SK-N-SH treated with all-trans-retinoic acid at 6 μM for 48 hours (cell line): ENCODE results near the gene BCL3.
A peak's percentile ranks its signal among the peaks of the same experiment; 100 is the strongest.

Source experiments
- ATAC-seq: fragments of 200-7000 bp; cut with Tn5 transposase; 3 replicates; pipeline ENCODE4 v1.9.1; 2020; ENCODE audit warnings: mild to moderate bottlenecking, moderate library complexity
- ARNTL ChIP-seq: fragments of 450-650 bp; formaldehyde crosslinking; IDR thresholded peaks from 2 replicates; pipeline ENCODE4 v1.5.0; 2020; ENCODE audit warnings: low read depth, mild to moderate bottlenecking, moderate library complexity, borderline replicate concordance
- CSDC2 ChIP-seq: fragments of 250-450 bp; sonication (Bioruptor Pico); IDR thresholded peaks from 2 replicates; pipeline ENCODE4 v1.5.0; 2020; ENCODE audit warnings: mild to moderate bottlenecking, moderate library complexity
- ESRRG ChIP-seq: fragments of 250-450 bp; sonication (Bioruptor Pico); IDR thresholded peaks from 2 replicates; pipeline ENCODE4 v1.6.1; 2021; ENCODE audit warnings: mild to moderate bottlenecking
- ISL1 ChIP-seq: fragments of 250-450 bp; sonication (Bioruptor Pico); IDR thresholded peaks from 2 replicates; pipeline ENCODE4 v2.1.2; 2022; ENCODE audit warnings: mild to moderate bottlenecking, moderate library complexity
- OSR1 ChIP-seq: fragments of 250-450 bp; sonication (Bioruptor Pico); IDR thresholded peaks from 2 replicates; pipeline ENCODE4 v1.8.0; 2022; ENCODE audit warnings: moderate library complexity, mild to moderate bottlenecking, inconsistent platforms
- RARB ChIP-seq: fragments of 250-450 bp; sonication (Bioruptor Pico); IDR thresholded peaks from 2 replicates; pipeline ENCODE4 v1.8.0; 2021; ENCODE audit warnings: mild to moderate bottlenecking, moderate library complexity
- SNAI2 ChIP-seq: fragments of 250-450 bp; sonication (Bioruptor Pico); IDR thresholded peaks from 2 replicates; pipeline ENCODE4 v1.5.0; 2020; ENCODE audit warnings: mild to moderate bottlenecking, moderate library complexity
- TOX ChIP-seq: fragments of 250-450 bp; sonication (Bioruptor Pico); IDR thresholded peaks from 2 replicates; pipeline ENCODE4 v1.8.0; 2021; ENCODE audit warnings: mild to moderate bottlenecking, moderate library complexity, borderline replicate concordance
- ZC3H10 ChIP-seq: fragments of 250-450 bp; sonication (Bioruptor Pico); IDR thresholded peaks from 2 replicates; pipeline ENCODE4 v1.5.1; 2021; ENCODE audit warnings: mild to moderate bottlenecking, moderate library complexity
- ZFP3 ChIP-seq: fragments of 250-450 bp; sonication (Bioruptor Pico); IDR thresholded peaks from 2 replicates; pipeline ENCODE4 v1.5.0; 2020; ENCODE audit warnings: mild to moderate bottlenecking, moderate library complexity
- ZFP30 ChIP-seq: fragments of 450-650 bp; formaldehyde crosslinking; IDR thresholded peaks from 2 replicates; pipeline ENCODE4 v1.5.0; 2022; ENCODE audit warnings: mild to moderate bottlenecking, moderate library complexity
- ZNF565 ChIP-seq: fragments of 450-650 bp; formaldehyde crosslinking; conservative IDR thresholded peaks from 2 replicates; pipeline ENCODE4 v1.5.0; 2020; ENCODE audit warnings: low read depth, mild to moderate bottlenecking, moderate library complexity
- ZNF70 ChIP-seq: fragments of 450-650 bp; formaldehyde crosslinking; IDR thresholded peaks from 2 replicates; pipeline ENCODE4 v1.5.0; 2020; ENCODE audit warnings: mild to moderate bottlenecking, moderate library complexity
- ZNF8 ChIP-seq: fragments of 450-650 bp; formaldehyde crosslinking; IDR thresholded peaks from 2 replicates; pipeline ENCODE4 v1.5.0; 2020; ENCODE audit warnings: mild to moderate bottlenecking, moderate library complexity
- TF ChIP-seq, protein P1 (sequence below): fragments of 250-450 bp; sonication (Bioruptor Pico); IDR thresholded peaks from 2 replicates; pipeline ENCODE4 v1.5.0; 2020; ENCODE audit warnings: mild to moderate bottlenecking, moderate library complexity
- TF ChIP-seq, protein P2 (sequence below): fragments of 250-450 bp; sonication (Bioruptor Pico); IDR thresholded peaks from 2 replicates; pipeline ENCODE4 v1.5.1; 2020; ENCODE audit warnings: low read depth, mild to moderate bottlenecking, moderate library complexity
- TF ChIP-seq, protein P3 (sequence below): fragments of 250-450 bp; sonication (Bioruptor Pico); IDR thresholded peaks from 2 replicates; pipeline ENCODE4 v1.8.0; 2020; ENCODE audit warnings: mild to moderate bottlenecking, moderate library complexity, borderline replicate concordance

BCL3 gene

DNA sequence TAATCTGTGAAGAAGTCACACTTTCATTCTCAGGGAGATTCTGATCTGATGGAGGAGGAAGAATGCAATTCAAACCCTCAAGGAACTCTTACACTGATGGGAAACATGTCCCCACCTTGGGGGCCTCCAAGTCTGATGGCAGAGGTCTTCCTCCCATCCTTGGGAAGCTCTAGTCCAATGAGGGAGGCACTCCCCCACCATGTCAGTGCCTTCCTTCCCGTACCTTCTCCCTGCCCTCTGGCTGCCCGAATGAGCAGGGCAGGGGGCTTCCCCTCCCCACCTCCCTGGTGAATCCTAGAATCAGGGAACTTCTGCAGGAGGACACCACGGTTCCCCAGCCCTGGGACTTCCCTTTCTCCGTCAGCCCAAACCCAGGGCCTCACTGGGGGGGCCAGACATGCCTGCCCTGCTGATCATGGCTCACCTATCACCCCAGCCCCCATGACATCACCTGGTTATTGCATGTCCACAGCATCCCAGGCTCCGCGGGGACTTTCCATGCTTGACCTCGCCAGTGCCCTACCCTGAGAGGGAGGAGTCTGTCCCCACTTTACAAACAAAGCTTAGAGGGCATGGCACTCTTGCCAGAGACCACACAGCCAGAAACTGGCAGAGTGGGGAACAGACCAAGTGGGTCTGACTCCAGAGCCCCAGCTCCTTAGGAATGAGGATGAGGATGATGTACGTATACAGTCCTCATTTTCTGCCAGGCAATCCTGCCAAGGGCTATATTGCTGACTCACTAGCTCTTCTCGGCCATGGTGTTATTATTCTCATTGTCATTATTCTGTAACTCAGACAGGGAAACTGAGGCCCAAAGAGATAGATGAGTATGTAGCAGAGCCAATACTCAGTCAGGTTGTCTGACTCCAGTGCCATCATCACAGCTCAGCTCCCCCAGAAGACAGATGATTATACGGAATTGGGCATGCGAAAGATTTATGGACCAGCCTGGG lies 9.6 kb upstream of the BCL3 start:
- no peak for TF ChIP-seq ZNF8
- no peak for TF ChIP-seq ZC3H10
- TF ChIP-seq ZNF70 (CRISPR knock-in tag): no peak
- TF ChIP-seq, protein P1, sequence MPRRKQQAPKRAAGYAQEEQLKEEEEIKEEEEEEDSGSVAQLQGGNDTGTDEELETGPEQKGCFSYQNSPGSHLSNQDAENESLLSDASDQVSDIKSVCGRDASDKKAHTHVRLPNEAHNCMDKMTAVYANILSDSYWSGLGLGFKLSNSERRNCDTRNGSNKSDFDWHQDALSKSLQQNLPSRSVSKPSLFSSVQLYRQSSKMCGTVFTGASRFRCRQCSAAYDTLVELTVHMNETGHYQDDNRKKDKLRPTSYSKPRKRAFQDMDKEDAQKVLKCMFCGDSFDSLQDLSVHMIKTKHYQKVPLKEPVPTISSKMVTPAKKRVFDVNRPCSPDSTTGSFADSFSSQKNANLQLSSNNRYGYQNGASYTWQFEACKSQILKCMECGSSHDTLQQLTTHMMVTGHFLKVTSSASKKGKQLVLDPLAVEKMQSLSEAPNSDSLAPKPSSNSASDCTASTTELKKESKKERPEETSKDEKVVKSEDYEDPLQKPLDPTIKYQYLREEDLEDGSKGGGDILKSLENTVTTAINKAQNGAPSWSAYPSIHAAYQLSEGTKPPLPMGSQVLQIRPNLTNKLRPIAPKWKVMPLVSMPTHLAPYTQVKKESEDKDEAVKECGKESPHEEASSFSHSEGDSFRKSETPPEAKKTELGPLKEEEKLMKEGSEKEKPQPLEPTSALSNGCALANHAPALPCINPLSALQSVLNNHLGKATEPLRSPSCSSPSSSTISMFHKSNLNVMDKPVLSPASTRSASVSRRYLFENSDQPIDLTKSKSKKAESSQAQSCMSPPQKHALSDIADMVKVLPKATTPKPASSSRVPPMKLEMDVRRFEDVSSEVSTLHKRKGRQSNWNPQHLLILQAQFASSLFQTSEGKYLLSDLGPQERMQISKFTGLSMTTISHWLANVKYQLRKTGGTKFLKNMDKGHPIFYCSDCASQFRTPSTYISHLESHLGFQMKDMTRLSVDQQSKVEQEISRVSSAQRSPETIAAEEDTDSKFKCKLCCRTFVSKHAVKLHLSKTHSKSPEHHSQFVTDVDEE (CRISPR knock-in tag): no peak
- TF ChIP-seq ESRRG (CRISPR knock-in tag): no peak
- TF ChIP-seq OSR1 (CRISPR knock-in tag): no peak
- TF ChIP-seq, protein P2, sequence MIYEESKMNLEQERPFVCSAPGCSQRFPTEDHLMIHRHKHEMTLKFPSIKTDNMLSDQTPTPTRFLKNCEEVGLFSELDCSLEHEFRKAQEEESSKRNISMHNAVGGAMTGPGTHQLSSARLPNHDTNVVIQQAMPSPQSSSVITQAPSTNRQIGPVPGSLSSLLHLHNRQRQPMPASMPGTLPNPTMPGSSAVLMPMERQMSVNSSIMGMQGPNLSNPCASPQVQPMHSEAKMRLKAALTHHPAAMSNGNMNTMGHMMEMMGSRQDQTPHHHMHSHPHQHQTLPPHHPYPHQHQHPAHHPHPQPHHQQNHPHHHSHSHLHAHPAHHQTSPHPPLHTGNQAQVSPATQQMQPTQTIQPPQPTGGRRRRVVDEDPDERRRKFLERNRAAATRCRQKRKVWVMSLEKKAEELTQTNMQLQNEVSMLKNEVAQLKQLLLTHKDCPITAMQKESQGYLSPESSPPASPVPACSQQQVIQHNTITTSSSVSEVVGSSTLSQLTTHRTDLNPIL (CRISPR knock-in tag): no peak
- TF ChIP-seq ARNTL (CRISPR knock-in tag): no peak
- TF ChIP-seq, all 23 proteins: peak for 0
- ATAC-seq: no peak

DNA sequence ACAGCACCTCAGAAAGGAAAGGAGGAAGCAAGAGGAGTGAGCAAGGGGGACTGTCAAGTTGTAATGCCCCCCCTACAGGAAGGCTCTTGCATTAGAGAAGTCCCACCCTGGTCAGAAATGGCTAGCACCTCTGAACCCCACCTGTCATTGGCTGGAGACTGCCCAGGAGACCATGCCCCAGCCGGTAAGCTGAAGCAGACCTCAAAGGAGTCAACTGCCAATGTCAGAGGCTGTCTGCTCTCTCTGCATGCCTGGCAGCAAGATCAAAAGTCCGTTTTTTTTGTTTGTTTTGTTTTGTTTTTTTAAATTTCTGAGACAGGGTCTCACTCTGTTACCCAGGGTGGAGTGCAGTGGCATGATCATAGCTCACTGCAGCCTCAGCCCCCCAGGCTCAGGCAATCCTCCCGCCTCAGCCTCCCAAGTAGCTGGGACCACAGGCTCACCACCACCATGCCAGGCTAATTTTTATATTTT lies 8.1 kb upstream of the BCL3 start:
- no peak for TF ChIP-seq ZFP30
- TF ChIP-seq, protein P2 (CRISPR knock-in tag): no peak
- no peak for TF ChIP-seq ZNF70 (CRISPR knock-in tag)
- no peak for TF ChIP-seq ZNF8
- TF ChIP-seq ZNF565 (CRISPR knock-in tag): no peak
- TF ChIP-seq, protein P1 (CRISPR knock-in tag): no peak
- TF ChIP-seq RARB (CRISPR knock-in tag): no peak
- TF ChIP-seq ARNTL (CRISPR knock-in tag): no peak
- TF ChIP-seq SNAI2: no peak
- TF ChIP-seq, all 23 proteins: peak for 0
- ATAC-seq: no peak

DNA sequence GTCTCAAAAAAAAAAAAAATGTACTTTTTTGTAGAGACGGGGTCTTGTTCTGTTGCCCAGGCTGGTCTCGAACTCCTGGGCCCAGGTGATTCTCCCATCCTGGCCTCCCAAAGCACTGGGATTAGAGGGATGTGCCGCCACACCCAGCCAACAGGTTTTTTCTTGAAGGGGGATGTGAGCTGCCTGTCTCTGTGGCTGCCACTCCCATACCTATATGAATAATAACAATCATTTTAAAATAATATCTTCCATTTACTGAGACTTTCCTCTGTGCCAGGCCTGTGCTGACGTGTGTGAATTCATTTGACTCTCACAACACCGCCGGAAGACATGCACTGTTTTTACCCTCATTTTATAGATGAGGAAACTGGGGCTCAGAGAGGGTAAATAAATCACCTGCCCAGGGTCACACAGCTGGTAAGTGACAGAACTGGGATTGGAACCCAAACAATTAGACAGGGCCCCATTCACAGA lies 7.2 kb upstream of the BCL3 start:
- peak; percentile 7; the same call in 1 of the 3 replicates for ATAC-seq
- TF ChIP-seq, protein P2 (CRISPR knock-in tag): no peak
- TF ChIP-seq TOX (CRISPR knock-in tag) (no peak), ARNTL (CRISPR knock-in tag) (no peak)

DNA sequence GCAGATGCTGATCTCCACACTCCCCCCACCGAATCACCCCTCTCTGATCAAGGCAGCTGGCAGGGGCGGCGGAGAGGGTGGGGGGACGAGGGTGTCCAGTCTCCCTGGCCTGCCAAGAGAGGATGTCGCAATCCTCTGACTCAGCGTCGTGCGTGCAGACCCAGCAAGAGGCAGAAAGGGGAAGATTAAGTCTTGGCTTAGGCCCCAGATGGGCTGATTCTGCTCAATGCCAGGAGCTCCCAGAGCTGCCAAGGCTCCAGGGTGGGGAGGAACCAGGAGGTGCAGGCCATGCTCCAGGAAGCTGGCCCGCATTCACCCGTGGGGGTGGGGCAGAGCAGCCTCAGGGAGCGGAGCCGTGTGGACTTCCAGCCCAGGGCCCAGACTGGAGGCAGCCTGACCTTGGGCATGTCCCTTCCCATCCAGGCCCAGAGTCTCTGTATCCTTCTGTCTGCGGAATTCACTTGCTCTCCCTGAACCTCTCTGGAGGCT lies 6.6 kb upstream of the BCL3 start:
- ATAC-seq: peak; percentile 90
- TF ChIP-seq, protein P3, sequence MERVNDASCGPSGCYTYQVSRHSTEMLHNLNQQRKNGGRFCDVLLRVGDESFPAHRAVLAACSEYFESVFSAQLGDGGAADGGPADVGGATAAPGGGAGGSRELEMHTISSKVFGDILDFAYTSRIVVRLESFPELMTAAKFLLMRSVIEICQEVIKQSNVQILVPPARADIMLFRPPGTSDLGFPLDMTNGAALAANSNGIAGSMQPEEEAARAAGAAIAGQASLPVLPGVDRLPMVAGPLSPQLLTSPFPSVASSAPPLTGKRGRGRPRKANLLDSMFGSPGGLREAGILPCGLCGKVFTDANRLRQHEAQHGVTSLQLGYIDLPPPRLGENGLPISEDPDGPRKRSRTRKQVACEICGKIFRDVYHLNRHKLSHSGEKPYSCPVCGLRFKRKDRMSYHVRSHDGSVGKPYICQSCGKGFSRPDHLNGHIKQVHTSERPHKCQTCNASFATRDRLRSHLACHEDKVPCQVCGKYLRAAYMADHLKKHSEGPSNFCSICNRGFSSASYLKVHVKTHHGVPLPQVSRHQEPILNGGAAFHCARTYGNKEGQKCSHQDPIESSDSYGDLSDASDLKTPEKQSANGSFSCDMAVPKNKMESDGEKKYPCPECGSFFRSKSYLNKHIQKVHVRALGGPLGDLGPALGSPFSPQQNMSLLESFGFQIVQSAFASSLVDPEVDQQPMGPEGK (CRISPR knock-in tag): peak; percentile 73; the same call in 1 of the 2 replicates
- TF ChIP-seq ZC3H10 (0 out of 2 replicates have a peak, but pooled peaks have one; percentile 19), ISL1 (CRISPR knock-in tag) (0 out of 2 replicates have a peak, but pooled peaks have one; percentile 34), OSR1 (CRISPR knock-in tag) (no peak), ZFP3 (peak; percentile 22; the same call in 1 of the 2 replicates), CSDC2 (CRISPR knock-in tag) (peak; percentile 72; the same call in 1 of the 2 replicates)
